Erythroblast (primary cell): Measurements from ENCODE around the gene GBE1.

ENCODE experiments used
- GATA1 ChIP-seq: IDR thresholded peaks from 2 replicates; pipeline ENCODE4 v1.6.1; 2011; ENCODE audit warnings: low read depth, mild to moderate bottlenecking, control low read depth, low read length, moderate library complexity
- POLR2A ChIP-seq: IDR thresholded peaks from 2 replicates; pipeline ENCODE4 v1.6.1; 2011; ENCODE audit warnings: mild to moderate bottlenecking, low read length

- TF ChIP-seq POLR2A (no peak), GATA1 (no peak)
Measured at GRCh38 chr3:81592101-81592500, 169.3 kb downstream of the GBE1 start.
